Endothelial cell of umbilical vein (primary cell): ENCODE measurements around the gene KIF5C.

Experiments
- CTCF ChIP-seq, 2 donors: IDR thresholded peaks; 1 replicate in 1 of 2; 2 replicates in 1 of 2; pipeline ENCODE4 v1.5.1; 2011; ENCODE audit warnings: low read length in 2 of 2, mild to moderate bottlenecking in 2 of 2, moderate library complexity in 2 of 2, control low read depth in 1 of 2, inconsistent platforms in 1 of 2, low read depth in 1 of 2; ENCODE audit not compliant: insufficient read depth in 1 of 2; ENCODE audit errors: extremely low read depth in 1 of 2
- EZH2 ChIP-seq: IDR thresholded peaks from 2 replicates; pipeline ENCODE4 v1.6.1; 2012; ENCODE audit warnings: borderline replicate concordance, low read depth, mild to moderate bottlenecking, moderate library complexity, low read length, inconsistent platforms; ENCODE audit not compliant: severe bottlenecking
- JUN ChIP-seq: IDR thresholded peaks from 2 replicates; pipeline ENCODE4 v1.6.1; 2011; ENCODE audit warnings: borderline replicate concordance, low read depth; ENCODE audit not compliant: insufficient read length, insufficient read depth
- MYC ChIP-seq: IDR thresholded peaks from one replicate; pipeline ENCODE4 v1.6.1; 2011; ENCODE audit warnings: mild to moderate bottlenecking, low read depth, low read length

GRCh38 chr2:148828941-148829340 lies 46.1 kb upstream of the KIF5C start:
- TF ChIP-seq CTCF (IDR thresholded peaks at IDR 0.05; ENCODE audit: extremely low read depth in 1 of 2, insufficient read depth in 1 of 2, low read depth in 1 of 2, low read length in 2 of 2) (no peak), MYC (no peak), JUN (peak; percentile 14), EZH2 (no peak)
